Measurements from ENCODE around the gene CBLC.

GRCh38 chr19:44752816-44753625 is 24.7 kb upstream of the CBLC start:
- peak; percentile 25; the same call in 1 of the 2 replicates for TF ChIP-seq CTCF (conservative IDR thresholded peaks at IDR 0.05; ENCODE audit: low read depth, low read length)
- TF ChIP-seq POLR2A (IDR thresholded peaks at IDR 0.05; ENCODE audit: low read depth, low read length): peak; percentile 47; the same call in 1 of the 2 replicates
- no peak for TF ChIP-seq CEBPB (IDR thresholded peaks at IDR 0.05; ENCODE audit: low read depth, low read length)
- TF ChIP-seq RFX5 (IDR thresholded peaks at IDR 0.05; ENCODE audit: low read depth, low read length): no peak
- 0 out of 2 replicates have a peak, but pooled peaks have one; percentile 2 for TF ChIP-seq SMC3 (IDR thresholded peaks at IDR 0.05; ENCODE audit: low read depth, low read length)
- TF ChIP-seq BHLHE40 (IDR thresholded peaks at IDR 0.05; ENCODE audit: low read depth, low read length): peak; percentile 60; the same call in 1 of the 2 replicates
- no peak for TF ChIP-seq MAFK (IDR thresholded peaks at IDR 0.05; ENCODE audit: low read depth, low read length)
- TF ChIP-seq RCOR1 (IDR thresholded peaks at IDR 0.05; ENCODE audit: insufficient replicate concordance, low read length): peak; percentile 93

All from IMR-90 (cell line).